Endothelial cell (in vitro differentiated cells): Measurements from ENCODE around the gene IGF2R. TPM values are rescaled to one million over a fixed set of nuclear protein-coding genes. Genes with fewer than 3 reads are reported as not detected.
A peak's percentile ranks its signal among the peaks of the same experiment; 100 is the strongest.

Experiments used
- DNase-seq: peaks from one replicate; pipeline ENCODE4 v3.0.0; 2021; ENCODE audit warnings: low spot score
- H3K27ac Mint-ChIP-seq: one replicate; pipeline ENCODE4 v1.8.0; 2021; ENCODE audit warnings: mixed read lengths, inconsistent platforms; ENCODE audit not compliant: unreplicated experiment
- H3K27me3 Mint-ChIP-seq: one replicate; pipeline ENCODE4 v1.8.0; 2021; ENCODE audit warnings: mild to moderate bottlenecking, moderate library complexity, mixed read lengths, inconsistent platforms; ENCODE audit not compliant: unreplicated experiment
- H3K36me3 Mint-ChIP-seq: one replicate; pipeline ENCODE4 v1.8.0; 2021; ENCODE audit warnings: mild to moderate bottlenecking, low read depth, mixed read lengths, inconsistent platforms; ENCODE audit not compliant: unreplicated experiment
- H3K4me1 Mint-ChIP-seq: one replicate; pipeline ENCODE4 v1.8.0; 2021; ENCODE audit warnings: mild to moderate bottlenecking, mixed read lengths, inconsistent platforms; ENCODE audit not compliant: unreplicated experiment
- H3K4me3 Mint-ChIP-seq: one replicate; pipeline ENCODE4 v1.8.0; 2021; ENCODE audit warnings: mild to moderate bottlenecking, mixed read lengths, inconsistent platforms; ENCODE audit not compliant: unreplicated experiment
- H3K9me3 Mint-ChIP-seq: one replicate; pipeline ENCODE4 v1.8.0; 2021; ENCODE audit warnings: mixed read lengths, inconsistent platforms; ENCODE audit not compliant: unreplicated experiment
- CTCF ChIP-seq: fragments of 200-600 bp; sonication (generic); IDR thresholded peaks from one replicate; pipeline ENCODE4 v1.5.0; 2021; ENCODE audit warnings: antibody characterized with exemption; ENCODE audit not compliant: unreplicated experiment
- total RNA-seq: library from RNA; stranded (reverse); fragmentation: NEBNext Ultra II Directional; extraction: Animal tissue kit (Norgen Biotek cat#: 25700); gene quantifications from one replicate; pipeline ENCODE4 v1.2.1, GENCODE V29; 2021; ENCODE audit not compliant: unreplicated experiment

The IGF2R gene
- total RNA-seq, 1 donor from 2014 or later, result 108 TPM

GRCh38 chr6:160115421-160115820 is 146.5 kb downstream of the IGF2R start:
- no peak overlapping the region for H3K4me3 Mint-ChIP-seq
- no peak overlapping the region for H3K27ac Mint-ChIP-seq
- peaks cover 11% of the 10 kb centered on the region for H3K27me3 Mint-ChIP-seq
- no peaks in the 10 kb centered on the region for H3K9me3 Mint-ChIP-seq
- no peak for DNase-seq
- H3K36me3 Mint-ChIP-seq, result peaks cover 30% of the 10 kb centered on the region
- H3K4me1 Mint-ChIP-seq, result peaks cover 4% of the 10 kb centered on the region
- no peak for TF ChIP-seq CTCF

- Mint-ChIP-seq H3K4me3 (no peak overlapping the region), H3K9me3 (no peaks in the 10 kb centered on the region), H3K4me1 (no peaks in the 10 kb centered on the region), H3K36me3 (peaks cover 30% of the 10 kb centered on the region), H3K27ac (no peak overlapping the region), H3K27me3 (peaks cover 11% of the 10 kb centered on the region)
- no peak for DNase-seq
- TF ChIP-seq CTCF, result no peak
Observed at GRCh38 chr6:160116411-160116810, 147.5 kb downstream of the IGF2R start.

- no peak overlapping the region for H3K27ac Mint-ChIP-seq
- no peak overlapping the region for H3K4me3 Mint-ChIP-seq
- no peak for DNase-seq
- H3K27me3 Mint-ChIP-seq, result peaks cover 13% of the 10 kb centered on the region
- H3K4me1 Mint-ChIP-seq, result no peaks in the 10 kb centered on the region
- no peaks in the 10 kb centered on the region for H3K9me3 Mint-ChIP-seq
- TF ChIP-seq CTCF, result no peak
- peaks cover 30% of the 10 kb centered on the region for H3K36me3 Mint-ChIP-seq
Observed at GRCh38 chr6:160117137-160117536, 148.3 kb downstream of the IGF2R start.

- Mint-ChIP-seq H3K27ac (no peak overlapping the region), H3K4me3 (peak overlapping the region; percentile 11)
- DNase-seq, result no peak
Observed at GRCh38 chr6:160118620-160119229, 149.8 kb downstream of the IGF2R start.

More at GRCh38 chr6:160118620-160119229, 149.8 kb downstream of the IGF2R start:
- Mint-ChIP-seq H3K36me3 (peaks cover 28% of the 10 kb centered on the region), H3K4me1 (no peaks in the 10 kb centered on the region), H3K27me3 (peaks cover 11% of the 10 kb centered on the region), H3K9me3 (no peaks in the 10 kb centered on the region)
- TF ChIP-seq CTCF, result no peak
